ENCODE data around the gene HAO2.
"Not testable (repeated sequence)": the region's sequence is repeated elsewhere in the genome, so short reads cannot be mapped to it uniquely, and the experiment has no call there.

HAO2 gene

GRCh38 chr1:119347858-119348257 is 20.7 kb upstream of the HAO2 start:
- no peak for FAIRE-seq

DNA sequence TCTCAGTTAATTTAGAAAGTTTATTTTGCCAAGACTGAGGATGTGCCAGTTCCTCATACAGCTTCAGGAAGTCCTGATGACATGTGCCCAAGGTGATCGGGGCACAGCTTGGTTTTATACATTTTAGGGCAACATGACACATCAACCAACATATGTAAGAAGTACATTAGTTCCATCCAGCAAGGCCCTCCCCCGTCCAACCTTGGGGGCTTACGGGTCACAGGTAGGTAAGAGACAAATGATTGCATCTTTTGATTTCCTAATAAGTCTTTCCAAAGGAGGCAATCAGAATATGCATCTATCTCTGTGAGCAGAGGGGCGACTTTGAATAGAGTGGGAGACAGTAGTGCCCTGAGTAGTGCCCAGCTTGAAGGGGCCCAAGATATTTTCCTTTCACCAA is 19.6 kb upstream of the HAO2 start:
- FAIRE-seq = no peak

DNA sequence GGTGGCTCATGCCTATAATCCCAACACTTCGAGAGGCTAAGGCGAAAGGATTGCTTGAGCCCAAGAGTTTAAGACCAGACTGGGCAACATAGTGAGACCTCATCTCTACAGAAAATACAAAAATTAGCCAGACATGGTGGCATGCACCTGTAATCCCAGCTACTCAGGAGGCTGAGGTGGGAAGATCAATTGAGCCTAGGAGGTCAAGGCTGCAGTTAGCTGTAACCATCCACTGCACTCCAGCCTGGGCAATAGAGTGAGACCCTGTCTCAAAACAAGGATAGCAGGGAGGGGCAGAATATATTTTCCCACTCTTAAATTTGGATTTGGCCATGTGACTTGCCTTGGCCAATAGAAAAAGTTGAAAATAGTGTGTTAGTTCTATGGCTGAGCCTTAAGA is 17.7 kb upstream of the HAO2 start:
- not testable (repeated sequence) for FAIRE-seq

DNA sequence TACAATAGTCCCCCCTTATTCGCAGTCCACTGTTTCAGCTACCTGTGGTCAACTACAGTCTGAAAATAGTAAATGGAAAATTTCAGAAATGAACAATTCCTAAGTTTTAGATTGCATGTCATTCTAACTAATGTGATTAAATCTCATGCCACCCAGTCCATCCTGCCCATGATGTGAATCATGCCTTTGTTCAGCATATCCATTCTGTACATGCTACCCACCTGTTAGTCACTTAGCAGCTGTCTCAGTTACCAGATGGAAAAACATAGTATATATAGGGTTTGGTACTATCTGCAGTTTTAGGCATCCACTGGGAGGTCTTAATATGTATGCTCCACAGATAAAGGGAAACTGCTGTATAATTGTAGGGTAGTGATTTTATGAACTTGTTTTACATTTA is 16.6 kb upstream of the HAO2 start:
- FAIRE-seq = no peak

DNA sequence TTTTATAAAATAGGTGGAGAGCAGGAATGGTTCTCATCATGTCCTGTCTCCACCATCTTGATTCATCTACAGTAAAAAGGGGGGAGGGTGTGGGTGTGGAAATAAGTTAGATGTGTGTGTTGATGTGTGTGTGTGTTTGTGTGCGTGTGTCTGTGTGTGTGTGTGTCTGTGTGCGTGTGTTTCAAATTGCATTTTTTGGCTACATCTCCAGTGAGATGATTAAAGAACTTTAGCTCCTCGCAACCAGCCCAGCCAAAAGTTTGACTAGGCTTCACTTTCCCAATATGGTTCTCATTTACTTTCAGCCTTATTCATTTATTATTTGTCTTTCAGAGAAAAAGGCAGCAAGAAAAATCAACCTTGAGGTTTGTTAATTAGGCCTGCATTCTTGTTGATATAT is 14.7 kb upstream of the HAO2 start:
- FAIRE-seq = no peak

DNA sequence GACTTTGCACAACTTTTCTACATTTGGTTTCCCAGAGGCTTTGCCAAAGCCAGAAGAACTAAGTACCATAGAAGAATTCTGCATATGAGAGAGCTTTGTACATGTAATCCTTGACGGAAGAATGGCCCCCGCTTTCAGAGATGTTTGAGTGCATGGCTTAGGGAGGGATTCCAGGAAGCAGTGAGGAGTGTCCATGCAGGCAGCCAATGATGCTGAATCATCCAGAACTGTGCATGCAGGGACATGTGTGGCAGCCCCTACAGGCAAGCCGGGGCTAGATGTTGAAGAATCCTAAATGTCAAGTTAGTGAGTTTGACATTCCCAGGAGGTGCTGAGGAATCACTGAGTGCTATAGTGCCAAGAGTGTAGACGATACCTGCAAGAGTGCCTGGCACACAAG is 9.9 kb upstream of the HAO2 start:
- FAIRE-seq = no peak

DNA sequence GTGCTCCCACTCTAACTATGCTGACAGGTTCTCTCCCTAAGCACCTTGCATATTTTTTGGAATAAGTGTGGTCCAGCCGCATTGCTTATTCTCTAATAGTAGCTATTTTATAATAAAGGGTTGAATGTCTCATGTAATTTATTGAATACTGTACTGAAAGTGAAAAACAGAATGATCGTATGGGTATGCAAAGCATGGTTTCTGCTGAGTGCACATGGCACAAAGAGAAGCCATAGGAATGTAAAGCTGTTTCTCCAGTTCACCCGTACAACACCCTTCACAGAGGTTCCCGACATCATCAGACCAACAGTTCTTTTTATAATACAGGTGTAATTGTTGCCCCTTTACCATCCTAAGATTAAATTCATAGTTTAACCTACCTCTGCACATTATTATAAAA is 8.9 kb upstream of the HAO2 start:
- FAIRE-seq = no peak

DNA sequence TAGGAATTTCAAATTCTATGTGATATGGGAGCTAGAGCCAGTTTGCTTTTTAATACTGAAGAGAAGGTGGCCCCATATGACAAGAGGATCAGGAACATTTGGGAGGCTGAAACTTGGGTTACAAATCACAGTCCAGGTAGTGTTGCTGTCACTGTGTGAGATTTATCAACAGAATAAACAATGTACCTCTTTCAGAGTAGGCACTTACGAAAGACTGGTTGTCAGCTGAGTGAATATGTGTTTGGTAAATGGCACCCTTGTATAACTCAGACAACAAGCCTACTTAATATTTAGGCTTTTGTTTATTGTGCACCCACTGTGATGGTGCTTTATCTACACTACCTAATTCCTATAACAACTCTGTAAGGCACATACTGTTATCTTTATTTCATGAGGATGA is 7.4 kb upstream of the HAO2 start:
- FAIRE-seq = no peak

- FAIRE-seq = no peak
Measured at GRCh38 chr1:119361620-119362344, 6.8 kb upstream of the HAO2 start.

- FAIRE-seq = no peak
Measured at GRCh38 chr1:119363162-119363561, 5.4 kb upstream of the HAO2 start.

DNA sequence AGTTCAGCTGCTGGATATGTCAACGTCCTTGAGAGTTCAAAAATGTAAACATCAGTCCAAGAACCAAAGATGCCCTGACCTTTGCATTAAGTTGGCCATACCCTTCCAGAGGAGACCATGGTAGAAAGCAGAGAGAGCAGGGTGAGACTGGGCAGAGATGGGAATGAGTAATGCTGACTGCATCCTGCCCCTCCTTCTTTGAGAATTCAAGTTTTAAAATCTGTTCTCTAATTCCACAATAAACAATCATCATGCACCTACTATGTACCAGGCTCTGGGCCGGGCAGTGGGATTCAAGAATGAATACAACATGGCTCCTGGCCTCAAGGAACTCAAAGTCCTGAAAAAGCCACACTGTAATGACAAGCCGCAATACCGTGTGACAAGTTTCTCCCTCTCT is 3.9 kb upstream of the HAO2 start:
- no peak for FAIRE-seq

DNA sequence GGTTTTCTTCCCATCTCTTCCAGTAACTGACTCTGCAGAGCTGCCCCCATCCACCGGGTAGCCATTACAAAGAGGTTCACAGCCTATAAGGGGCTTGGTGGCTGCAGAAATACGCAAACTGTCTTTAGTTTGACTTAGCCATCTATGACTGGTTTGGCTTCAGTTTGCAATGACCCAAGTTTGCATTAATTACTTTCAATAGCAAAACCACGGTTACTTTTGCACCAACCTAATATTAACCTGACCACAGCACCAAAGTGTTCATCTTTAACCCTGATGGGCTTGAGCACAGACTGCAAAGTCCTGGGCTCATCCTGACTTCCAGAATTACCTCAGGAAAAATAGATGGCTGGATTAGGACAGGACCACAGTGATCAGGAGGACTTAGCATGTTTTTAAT is 2.2 kb upstream of the HAO2 start:
- no peak for FAIRE-seq

- FAIRE-seq = peak; percentile 30
Measured at GRCh38 chr1:119367432-119368124, 1.0 kb upstream of the HAO2 start.

GRCh38 chr1:119370748-119371147 is 2.2 kb downstream of the HAO2 start:
- FAIRE-seq = no peak

DNA sequence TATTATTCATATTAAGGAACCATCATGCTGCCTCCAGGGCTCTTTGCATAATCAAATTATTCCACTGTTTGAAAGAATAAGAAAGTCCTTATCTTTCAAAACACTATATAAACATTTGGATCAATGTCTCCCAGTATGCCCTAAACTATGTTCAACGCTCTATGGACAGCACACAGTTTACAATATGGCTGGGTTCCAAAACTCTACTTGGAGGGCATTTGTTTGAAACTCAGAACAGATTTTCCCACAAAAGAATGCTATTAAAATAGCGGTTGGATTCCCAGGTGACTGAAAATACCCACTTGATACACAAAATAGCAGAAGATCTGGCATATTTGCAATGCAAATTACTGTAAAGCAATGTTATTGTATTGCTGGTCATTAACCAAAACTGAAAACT is 3.2 kb downstream of the HAO2 start:
- FAIRE-seq = no peak

GRCh38 chr1:119372503-119373086 is 4.0 kb downstream of the HAO2 start:
- no peak for FAIRE-seq

GRCh38 chr1:119373465-119373864 is 4.9 kb downstream of the HAO2 start:
- no peak for FAIRE-seq

DNA sequence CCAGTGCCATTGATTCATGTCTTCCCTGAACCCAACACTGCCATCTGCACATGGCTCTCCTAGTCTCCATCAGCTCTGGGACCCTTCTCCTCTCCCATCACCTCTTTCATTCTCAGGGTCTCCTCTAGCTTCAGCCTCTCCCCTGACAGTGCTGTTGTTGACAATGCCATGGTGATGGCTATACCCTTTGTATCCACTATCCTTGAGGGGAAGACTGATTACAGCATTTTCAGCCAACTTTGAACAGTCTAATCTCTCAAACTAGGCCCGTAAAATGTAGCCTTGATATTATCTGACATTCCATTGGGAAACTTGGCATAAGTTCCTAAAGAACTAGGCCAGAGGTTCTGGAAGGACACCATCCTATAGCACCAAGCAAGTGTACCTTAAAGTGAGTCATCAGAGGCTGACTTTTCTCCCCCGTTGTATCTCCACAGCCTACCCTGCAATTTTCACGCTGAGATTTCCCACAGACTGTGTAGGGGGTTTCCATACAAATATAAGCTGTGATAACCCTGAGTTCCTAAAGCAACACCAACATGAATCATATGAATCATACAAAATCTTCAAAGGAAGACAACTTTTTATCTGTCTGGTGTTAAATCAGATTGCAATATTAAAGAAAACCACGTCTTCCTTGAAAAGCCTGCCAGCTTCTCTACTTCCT is 5.8 kb downstream of the HAO2 start:
- no peak for FAIRE-seq

- FAIRE-seq = no peak
Measured at GRCh38 chr1:119375366-119375765, 6.8 kb downstream of the HAO2 start.

DNA sequence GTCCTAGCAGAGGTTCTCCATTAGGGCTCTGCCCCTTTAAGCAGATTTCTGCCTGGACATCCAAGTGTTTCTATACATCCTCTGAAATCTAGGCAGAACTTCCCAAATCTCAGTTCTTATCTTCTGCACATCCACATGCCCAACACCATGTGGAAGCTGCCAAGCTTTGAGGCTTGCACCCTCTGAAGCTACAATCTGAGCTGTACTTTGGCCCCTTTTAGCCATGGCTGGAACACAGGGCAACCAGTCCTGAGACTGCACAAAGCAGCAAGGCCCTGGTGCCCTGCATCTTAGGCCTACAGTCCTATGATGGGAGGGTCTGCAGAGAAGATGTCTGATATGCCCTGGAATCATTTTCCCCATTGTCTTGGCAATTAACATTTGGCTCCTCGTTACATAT is 8.0 kb downstream of the HAO2 start:
- FAIRE-seq = no peak

GRCh38 chr1:119377594-119377993 is 9.0 kb downstream of the HAO2 start:
- FAIRE-seq = not testable (repeated sequence)

GRCh38 chr1:119379117-119379516 is 10.5 kb downstream of the HAO2 start:
- FAIRE-seq = no peak

GRCh38 chr1:119380304-119380703 is 11.7 kb downstream of the HAO2 start:
- no peak for FAIRE-seq
